GM21619 (cell line): ENCODE measurements around the gene CCM2.

Source experiments
- ATAC-seq: cut with Tn5 transposase; IDR thresholded peaks from one replicate; pipeline ENCODE4 v1.9.1; 2021; ENCODE audit not compliant: unreplicated experiment

CCM2 gene

GRCh38 chr7:45064047-45064725 is 64.2 kb downstream of the CCM2 start:
- ATAC-seq: no peak

GRCh38 chr7:45065031-45065995 is 65.3 kb downstream of the CCM2 start:
- no peak for ATAC-seq

GRCh38 chr7:45066409-45066808 is 66.4 kb downstream of the CCM2 start:
- ATAC-seq: no peak

GRCh38 chr7:45067582-45067981 is 67.6 kb downstream of the CCM2 start:
- ATAC-seq: no peak

- ATAC-seq: no peak
Observed at GRCh38 chr7:45068236-45069023, 68.4 kb downstream of the CCM2 start.

- no peak for ATAC-seq
Observed at GRCh38 chr7:45069444-45070253, 69.6 kb downstream of the CCM2 start.

- no peak for ATAC-seq
Observed at GRCh38 chr7:45070254-45070642, 70.2 kb downstream of the CCM2 start.

- no peak for ATAC-seq
Observed at GRCh38 chr7:45071528-45071927, 71.5 kb downstream of the CCM2 start.

- ATAC-seq: no peak
Observed at GRCh38 chr7:45072131-45073030, 72.4 kb downstream of the CCM2 start.

GRCh38 chr7:45073031-45073785 is 73.2 kb downstream of the CCM2 start:
- ATAC-seq: no peak

- no peak for ATAC-seq
Observed at GRCh38 chr7:45073786-45074527, 74.0 kb downstream of the CCM2 start.

GRCh38 chr7:45074528-45075354 is 74.7 kb downstream of the CCM2 start:
- no peak for ATAC-seq

- ATAC-seq: no peak
Observed at GRCh38 chr7:45075355-45075644, 75.3 kb downstream of the CCM2 start.

GRCh38 chr7:45075871-45076796 is 76.1 kb downstream of the CCM2 start:
- no peak for ATAC-seq

GRCh38 chr7:45076946-45077345 is 76.9 kb downstream of the CCM2 start:
- ATAC-seq: no peak

- ATAC-seq: no peak
Observed at GRCh38 chr7:45077579-45077978, 77.6 kb downstream of the CCM2 start.
